Muscle layer of duodenum (tissue), 2 donors: ENCODE results near the gene ZBTB38.

ENCODE experiments used
- H3K27ac ChIP-seq: one replicate; pipeline ENCODE4 v1.7.0; 2013; ENCODE audit warnings: mild to moderate bottlenecking, low read length
- H3K27me3 ChIP-seq: one replicate; pipeline ENCODE4 v1.7.0; 2013; ENCODE audit warnings: low read depth, mild to moderate bottlenecking, control low read depth, low read length
- H3K36me3 ChIP-seq, 2 donors: one replicate each; pipeline ENCODE4 v1.7.0; 2013; ENCODE audit warnings: low read length in 2 of 2, control low read depth in 1 of 2, mild to moderate bottlenecking in 1 of 2; ENCODE audit not compliant: insufficient read depth in 2 of 2, control insufficient read depth in 1 of 2
- H3K4me1 ChIP-seq, 2 donors: one replicate each; pipeline ENCODE4 v1.7.0; 2013; ENCODE audit warnings: low read length in 2 of 2, mild to moderate bottlenecking in 2 of 2, control low read depth in 1 of 2, moderate library complexity in 1 of 2; ENCODE audit not compliant: insufficient read depth in 2 of 2, control insufficient read depth in 1 of 2
- H3K4me3 ChIP-seq, 2 donors: one replicate each; pipeline ENCODE4 v1.7.0; 2013; ENCODE audit warnings: low read length in 2 of 2, low read depth in 1 of 2, mild to moderate bottlenecking in 1 of 2
- H3K9me3 ChIP-seq, 2 donors: one replicate each; pipeline ENCODE4 v1.7.0; 2013; ENCODE audit warnings: low read length in 2 of 2, control low read depth in 1 of 2, mild to moderate bottlenecking in 1 of 2; ENCODE audit not compliant: control insufficient read depth in 1 of 2
- donor health status: healthy.

The ZBTB38 gene

DNA sequence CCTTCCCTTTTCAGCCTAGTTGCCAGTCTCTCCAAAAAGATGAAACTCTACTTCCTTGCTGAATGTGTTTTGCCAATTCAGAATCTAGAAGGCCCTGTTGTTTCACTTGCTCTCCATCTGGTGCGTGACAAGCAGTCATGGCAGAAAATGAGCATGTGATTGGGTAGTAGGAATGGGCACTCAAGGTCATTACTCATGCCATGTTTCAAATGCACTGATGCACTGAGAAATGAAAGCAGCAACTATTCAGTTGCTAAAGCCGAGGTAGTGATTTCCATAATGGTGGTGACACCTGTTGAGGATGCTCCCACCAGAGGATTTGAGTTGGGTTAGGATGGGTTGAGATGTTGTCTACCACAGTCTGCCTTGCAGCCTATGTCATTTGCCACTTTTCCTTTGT lies 12.7 kb downstream of the ZBTB38 start:
- Histone ChIP-seq H3K9me3 (no peaks in the 10 kb centered on the region), H3K27me3 (no peaks in the 10 kb centered on the region), H3K4me1 (peaks cover 0 to 11% of the 10 kb centered on the region in 2 donors), H3K4me3 (no peak overlapping the region), H3K27ac (no peak overlapping the region), H3K36me3 (peaks cover 0 to 14% of the 10 kb centered on the region in 2 donors)

DNA sequence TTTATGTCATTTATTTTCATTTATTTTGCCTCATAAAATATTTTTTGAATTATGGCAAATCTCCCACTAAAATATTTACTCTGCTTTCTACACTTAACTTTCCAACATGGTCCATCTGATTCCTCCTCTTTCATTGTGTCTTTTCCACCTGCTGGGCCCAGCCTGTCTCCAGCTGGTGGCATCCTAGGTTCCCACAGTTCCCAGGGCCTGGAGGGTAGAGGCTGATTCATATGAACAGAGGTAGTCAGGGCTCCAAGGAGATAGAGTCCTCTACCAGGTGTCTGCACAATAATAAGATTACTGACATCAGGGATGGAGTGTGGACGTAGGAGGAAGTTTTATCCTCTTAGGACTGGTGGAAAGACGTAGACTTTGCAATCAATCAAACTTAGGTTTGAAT lies 14.3 kb downstream of the ZBTB38 start:
- Histone ChIP-seq H3K27ac (no peak overlapping the region), H3K36me3 (peaks cover 0 to 14% of the 10 kb centered on the region in 2 donors)

DNA sequence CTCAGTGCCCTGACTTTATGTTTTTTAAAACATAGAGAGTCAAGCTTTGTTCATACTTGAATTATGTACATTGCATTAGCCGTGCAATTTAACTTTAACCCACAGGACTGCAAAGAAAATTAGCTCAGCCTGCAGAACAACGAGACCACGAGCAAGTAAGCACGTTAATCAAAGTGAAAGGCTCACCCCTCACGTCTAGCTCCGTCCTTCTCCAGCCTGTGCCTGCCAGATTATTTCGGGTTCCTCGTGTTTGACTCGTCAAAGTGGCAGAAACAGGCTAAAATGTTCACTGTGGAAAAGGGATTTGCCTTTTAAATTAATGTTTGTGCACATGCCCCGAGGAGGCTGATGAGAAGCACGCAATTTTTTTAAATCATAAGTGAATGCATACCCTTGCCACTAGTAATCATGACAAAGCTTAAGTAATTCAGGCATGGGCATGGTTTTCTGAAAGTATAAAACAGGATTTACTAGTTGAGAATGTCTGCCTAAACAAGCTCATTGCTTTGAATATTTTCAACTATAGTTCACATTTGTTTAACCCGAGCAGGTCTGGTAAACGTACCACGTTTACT lies 15.3 kb downstream of the ZBTB38 start:
- Histone ChIP-seq H3K9me3 (no peaks in the 10 kb centered on the region), H3K36me3 (peaks cover 0 to 14% of the 10 kb centered on the region in 2 donors), H3K4me1 (peaks cover 0 to 13% of the 10 kb centered on the region in 2 donors), H3K27me3 (no peaks in the 10 kb centered on the region), H3K27ac (peak overlapping the region; percentile 21), H3K4me3 (peak overlapping the region; percentile 24 to 39)

More for the DNA sequence above, 14.3 kb downstream of the ZBTB38 start:
- H3K9me3 ChIP-seq, result no peaks in the 10 kb centered on the region
- peaks cover 0 to 11% of the 10 kb centered on the region in 2 donors for H3K4me1 ChIP-seq
- no peaks in the 10 kb centered on the region for H3K27me3 ChIP-seq
- no peak overlapping the region for H3K4me3 ChIP-seq

DNA sequence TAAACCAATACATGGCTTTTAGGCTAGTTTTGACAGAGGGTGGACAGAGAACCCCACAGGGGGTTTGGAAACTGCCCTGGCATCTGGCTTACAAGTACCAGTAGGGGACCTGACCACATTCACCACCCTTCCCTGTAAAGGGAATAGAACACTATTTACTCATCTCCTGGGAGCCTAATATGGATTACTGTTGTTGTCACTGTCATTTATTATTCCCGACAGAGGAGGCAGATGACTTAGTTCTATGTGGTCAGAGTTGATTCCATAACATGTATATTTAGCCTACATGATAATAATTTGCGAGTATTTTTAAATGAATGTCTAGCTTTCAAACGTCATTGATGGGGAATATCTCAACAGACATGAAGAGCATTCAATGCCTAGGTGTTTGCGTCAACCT lies 15.9 kb downstream of the ZBTB38 start:
- Histone ChIP-seq H3K4me3 (peak overlapping the region in 1 of 2 donors; percentile 24), H3K27ac (peak overlapping the region; percentile 21), H3K9me3 (no peaks in the 10 kb centered on the region), H3K27me3 (no peaks in the 10 kb centered on the region), H3K4me1 (peaks cover 0 to 16% of the 10 kb centered on the region in 2 donors), H3K36me3 (peaks cover 0 to 12% of the 10 kb centered on the region in 2 donors)

DNA sequence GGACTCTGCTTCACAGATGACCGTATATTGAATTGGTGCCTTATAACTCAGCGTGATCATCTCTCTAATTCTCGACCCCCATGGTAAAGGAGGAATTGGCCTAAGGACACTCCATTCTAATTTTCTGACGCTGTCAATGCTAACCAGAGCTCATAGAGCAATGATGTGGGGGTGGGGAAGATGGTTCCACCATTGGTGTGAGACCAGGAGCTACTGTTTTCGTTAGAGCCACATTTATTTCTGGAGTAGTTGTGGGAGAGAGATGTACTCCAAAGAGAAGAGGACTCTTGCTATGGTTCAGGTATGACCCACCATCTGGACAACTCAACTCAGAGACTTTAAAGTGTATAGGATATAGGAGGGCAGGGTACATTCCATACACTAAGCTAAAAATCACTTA lies 16.3 kb downstream of the ZBTB38 start:
- H3K36me3 ChIP-seq, result peaks cover 0 to 8% of the 10 kb centered on the region in 2 donors

DNA sequence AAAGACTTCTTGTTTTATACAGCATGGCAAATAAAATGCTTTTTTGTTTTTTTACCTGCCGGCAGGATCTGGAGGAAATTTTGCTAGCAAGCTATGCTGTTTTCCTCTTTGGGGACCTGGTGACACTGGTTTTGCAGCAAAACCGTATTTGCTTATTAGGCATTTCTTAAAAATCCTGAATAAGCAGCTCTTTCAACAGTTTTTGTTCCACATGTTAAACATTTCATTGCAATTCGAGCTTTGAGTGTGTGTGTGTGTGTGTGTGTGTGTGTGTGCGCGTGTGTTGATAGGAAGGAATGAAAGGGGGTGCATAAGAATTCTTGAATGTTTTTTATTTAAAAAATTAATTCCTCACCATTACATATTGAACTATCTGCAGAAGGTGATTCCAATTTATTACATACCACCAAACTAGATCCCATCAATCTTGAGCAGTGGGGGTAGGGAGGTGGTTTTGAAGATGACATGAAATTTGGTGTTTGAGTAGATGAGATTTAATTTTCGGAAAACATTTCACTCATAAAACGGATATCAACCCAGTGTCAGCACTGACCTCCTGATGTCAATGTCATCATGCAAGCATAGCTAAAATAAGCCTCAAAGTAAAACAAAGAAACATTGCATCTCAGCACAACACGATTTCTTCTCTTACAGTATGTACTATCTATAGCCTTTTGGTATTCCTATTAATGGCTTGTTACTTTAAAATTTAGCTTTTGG lies 17.3 kb downstream of the ZBTB38 start:
- Histone ChIP-seq H3K36me3 (peaks cover 0 to 8% of the 10 kb centered on the region in 2 donors), H3K27ac (peak overlapping the region; percentile 24), H3K9me3 (no peaks in the 10 kb centered on the region), H3K27me3 (no peaks in the 10 kb centered on the region), H3K4me1 (peaks cover 0 to 16% of the 10 kb centered on the region in 2 donors), H3K4me3 (peak overlapping the region; percentile 30 to 44)

More for the DNA sequence above, 16.3 kb downstream of the ZBTB38 start:
- no peaks in the 10 kb centered on the region for H3K9me3 ChIP-seq
- no peaks in the 10 kb centered on the region for H3K27me3 ChIP-seq
- peak overlapping the region; percentile 21 for H3K27ac ChIP-seq
- peaks cover 0 to 16% of the 10 kb centered on the region in 2 donors for H3K4me1 ChIP-seq
- no peak overlapping the region for H3K4me3 ChIP-seq

DNA sequence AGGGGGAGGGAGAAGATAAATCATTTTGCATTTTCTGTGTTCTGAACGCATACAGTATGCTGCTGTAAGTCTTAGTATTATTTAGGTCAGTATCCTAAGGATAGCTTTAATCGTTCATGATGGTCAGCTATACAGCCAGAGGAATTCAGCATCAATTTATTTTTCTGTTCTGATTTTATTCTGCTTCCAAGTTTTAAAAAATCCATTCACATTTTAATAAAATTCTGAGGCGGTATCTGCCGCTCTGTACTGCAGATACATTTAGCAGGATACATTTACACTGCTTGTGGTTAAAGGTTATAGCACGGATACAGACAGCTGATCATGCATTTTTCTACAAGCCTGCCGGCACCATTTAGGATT lies 17.8 kb downstream of the ZBTB38 start:
- peaks cover 0 to 8% of the 10 kb centered on the region in 2 donors for H3K36me3 ChIP-seq
- peak overlapping the region; percentile 24 for H3K27ac ChIP-seq
- no peaks in the 10 kb centered on the region for H3K27me3 ChIP-seq
- peak overlapping the region; percentile 30 to 44 for H3K4me3 ChIP-seq
- H3K4me1 ChIP-seq, result peaks cover 0 to 16% of the 10 kb centered on the region in 2 donors
- H3K9me3 ChIP-seq, result no peaks in the 10 kb centered on the region

DNA sequence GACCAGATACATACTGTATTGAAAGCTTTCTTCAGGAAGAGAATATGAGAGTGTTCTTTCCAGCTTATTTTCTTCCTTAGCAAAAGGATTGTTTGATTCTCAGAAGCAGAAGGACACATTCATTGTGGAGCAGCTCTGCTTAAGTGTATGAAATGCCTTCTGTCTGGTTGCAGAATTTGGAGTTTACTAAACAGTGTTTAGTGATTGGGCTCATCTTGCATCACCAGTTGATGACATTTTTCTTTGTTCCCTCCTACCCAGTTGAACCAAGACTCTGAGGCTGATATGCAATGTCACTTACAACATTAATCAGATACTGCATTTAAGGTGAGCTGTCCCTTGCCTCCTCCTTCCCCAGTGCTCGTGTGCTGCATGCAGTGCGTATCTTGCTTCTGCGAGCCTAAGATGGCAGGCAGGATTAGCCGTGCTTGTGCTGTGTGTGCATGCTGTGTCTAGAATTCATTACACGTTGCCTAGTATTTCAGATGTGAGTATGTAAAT lies 18.4 kb downstream of the ZBTB38 start:
- Histone ChIP-seq H3K4me1 (peaks cover 0 to 16% of the 10 kb centered on the region in 2 donors), H3K36me3 (peaks cover 0 to 5% of the 10 kb centered on the region in 2 donors), H3K9me3 (no peaks in the 10 kb centered on the region), H3K27me3 (no peaks in the 10 kb centered on the region), H3K27ac (peak overlapping the region; percentile 24), H3K4me3 (peak overlapping the region; percentile 30 to 44)

DNA sequence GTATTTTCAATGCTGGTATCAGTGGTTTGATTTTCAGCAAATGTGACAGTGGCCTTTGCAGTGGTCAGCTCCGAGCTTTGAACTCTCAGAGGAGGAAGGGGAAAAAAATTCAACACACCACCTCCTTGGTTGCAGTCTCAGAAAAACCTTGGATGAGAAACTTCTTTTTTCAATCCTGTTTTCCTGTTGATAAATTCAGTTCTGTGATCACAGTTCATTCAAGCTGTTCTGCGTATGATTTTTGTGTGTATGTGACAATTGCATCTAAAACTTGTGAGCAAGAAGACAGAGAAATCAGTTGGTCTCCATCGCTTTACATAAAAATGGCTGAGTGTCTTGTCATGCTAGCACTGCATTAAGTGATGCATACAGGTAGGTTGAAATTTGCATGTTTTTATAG lies 19.2 kb downstream of the ZBTB38 start:
- peak overlapping the region; percentile 30 to 44 for H3K4me3 ChIP-seq
- H3K27me3 ChIP-seq, result no peaks in the 10 kb centered on the region
- no peaks in the 10 kb centered on the region for H3K9me3 ChIP-seq
- peaks cover 0 to 5% of the 10 kb centered on the region in 2 donors for H3K36me3 ChIP-seq
- H3K27ac ChIP-seq, result peak overlapping the region; percentile 5
- peaks cover 0 to 16% of the 10 kb centered on the region in 2 donors for H3K4me1 ChIP-seq

DNA sequence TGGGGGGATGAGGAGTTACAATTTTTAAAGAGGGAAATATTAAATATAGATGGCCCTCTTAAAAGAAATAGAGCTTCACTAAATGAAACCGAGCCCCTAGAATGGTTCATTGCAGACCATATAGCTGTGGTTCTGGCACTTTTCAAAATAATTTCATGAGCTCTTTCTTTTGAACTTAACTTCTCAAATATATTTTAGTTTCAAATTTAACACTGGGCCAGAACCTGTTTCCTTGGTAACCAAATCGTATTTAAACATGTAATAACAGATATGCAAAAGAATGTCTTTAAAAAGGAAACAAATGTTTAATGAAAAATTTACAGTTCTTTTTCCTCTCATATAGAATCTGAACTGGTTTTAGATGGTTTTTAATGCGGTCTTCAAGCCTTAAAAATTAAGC lies 20.1 kb downstream of the ZBTB38 start:
- peaks cover 0 to 5% of the 10 kb centered on the region in 2 donors for H3K36me3 ChIP-seq
- H3K9me3 ChIP-seq, result no peaks in the 10 kb centered on the region
- H3K4me3 ChIP-seq, result no peak overlapping the region
- peak overlapping the region; percentile 31 for H3K27ac ChIP-seq
- no peaks in the 10 kb centered on the region for H3K27me3 ChIP-seq
- peaks cover 0 to 14% of the 10 kb centered on the region in 2 donors for H3K4me1 ChIP-seq

DNA sequence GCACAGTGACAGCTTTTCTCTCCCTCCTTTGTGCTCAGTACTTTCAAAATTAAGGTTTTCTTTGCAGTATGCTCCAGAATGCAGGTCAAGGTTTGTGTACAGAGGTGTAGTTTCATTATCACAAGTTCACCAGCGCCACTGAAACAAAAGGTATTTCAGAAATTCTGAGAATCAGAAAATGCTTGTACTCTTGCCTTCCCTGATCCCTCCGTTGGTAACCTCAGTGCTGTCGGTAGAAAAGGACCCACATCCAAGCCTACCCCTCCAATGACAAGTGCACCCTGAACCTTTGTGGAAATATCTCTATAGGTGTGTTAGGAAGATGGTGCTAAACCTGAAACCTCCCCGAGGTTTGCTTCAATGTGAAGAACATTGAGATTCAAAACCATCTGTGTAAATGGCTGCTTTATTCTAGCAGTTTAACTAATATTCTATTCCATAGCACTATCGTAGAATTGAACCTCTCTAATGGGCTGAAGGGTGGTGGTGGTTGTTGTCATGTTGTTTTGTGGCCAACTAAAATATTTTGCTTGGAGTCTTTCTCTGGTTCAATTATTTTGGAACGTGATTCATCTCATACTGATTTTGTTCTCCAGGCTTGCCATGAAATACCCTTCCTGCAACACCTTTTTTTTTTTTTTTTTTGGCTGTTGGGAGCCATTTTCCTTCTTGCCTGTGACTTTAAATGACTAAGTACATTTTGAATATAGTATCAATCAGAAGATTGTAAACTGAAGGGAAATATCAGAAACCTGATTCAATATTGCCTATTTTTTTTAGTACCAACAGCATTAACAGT lies 20.7 kb downstream of the ZBTB38 start:
- no peaks in the 10 kb centered on the region for H3K27me3 ChIP-seq
- H3K9me3 ChIP-seq, result no peaks in the 10 kb centered on the region
- peaks cover 0 to 12% of the 10 kb centered on the region in 2 donors for H3K4me1 ChIP-seq
- peak overlapping the region; percentile 32 for H3K27ac ChIP-seq
- H3K4me3 ChIP-seq, result no peak overlapping the region
- H3K36me3 ChIP-seq, result peaks cover 0 to 1% of the 10 kb centered on the region in 2 donors
